AG04450 (cell line): ENCODE results near the gene NCLN. TPM values are rescaled to one million over a fixed set of nuclear protein-coding genes. Genes with fewer than 3 reads are reported as not detected.

ENCODE experiments used
- CTCF ChIA-PET: fragments of 300-600, 350-600 bp; formaldehyde crosslinking; extraction: SDS; loops from one replicate; lab custom pipeline; 2022; ENCODE audit warnings: antibody characterized with exemption, inconsistent platforms; lab: Charles Lee
- POLR2A ChIA-PET: fragments of 350-600 bp; formaldehyde crosslinking; extraction: SDS; loops from one replicate; lab custom pipeline; 2021; ENCODE audit warnings: antibody characterized with exemption, inconsistent platforms; lab: Yijun Ruan, JAX
- DNase-seq: peaks from one replicate; pipeline ENCODE4 v3.0.0-alpha.2; 2011; ENCODE audit warnings: low read depth, low spot score
- H3K27ac ChIP-seq: one replicate; pipeline ENCODE4 v1.5.1; 2012; ENCODE audit warnings: low read depth, low read length, control low read depth
- H3K27me3 ChIP-seq: one replicate; pipeline ENCODE4 v1.6.0; 2012; ENCODE audit warnings: low read length; ENCODE audit not compliant: control insufficient read depth, insufficient read depth
- H3K4me3 ChIP-seq: 2 replicates; pipeline ENCODE4 v1.5.1; 2011; ENCODE audit warnings: mild to moderate bottlenecking, low read depth, low read length, control low read depth
- H3K9me3 ChIP-seq: 2 replicates; pipeline ENCODE4 v1.5.1; 2012; ENCODE audit warnings: low read length; ENCODE audit not compliant: control insufficient read depth, insufficient read depth
- CTCF ChIP-seq: IDR thresholded peaks from 2 replicates; pipeline ENCODE4 v1.5.1; 2011; ENCODE audit warnings: low read depth, low read length, control low read depth, inconsistent platforms
- polyA plus RNA-seq: library from polyadenylated mRNA; depleted of rRNA; stranded (reverse); fragments of >200 nt; gene quantifications from 2 replicates; pipeline ENCODE4 v1.2.3, GENCODE V29; 2011

NCLN gene
- polyA plus RNA-seq, 1 experiment = 27.1 TPM

DNA sequence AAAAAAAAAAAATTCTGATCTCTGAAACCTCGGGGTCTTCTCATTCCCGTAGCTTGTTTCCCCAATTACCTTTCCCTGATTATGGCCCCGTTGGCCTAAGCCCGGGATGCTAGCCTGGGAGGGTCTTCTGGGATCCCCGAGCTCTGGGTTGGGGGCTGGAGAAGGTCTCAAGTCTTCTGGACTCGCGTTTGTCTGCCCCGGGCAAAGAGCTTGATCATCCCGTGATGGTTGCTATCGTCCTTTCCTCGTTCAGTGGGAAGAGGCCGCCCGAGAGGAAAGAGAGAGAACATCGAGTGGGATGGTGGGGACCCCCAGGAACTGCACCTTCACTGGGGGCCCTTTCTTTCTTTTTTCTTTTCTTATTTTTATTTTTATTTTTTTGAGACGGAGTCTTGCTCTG, 47.5 kb upstream of the NCLN start:
- no peaks in the 10 kb centered on the region for H3K27me3 ChIP-seq
- H3K9me3 ChIP-seq = peaks cover 5% of the 10 kb centered on the region; the same call in 1 of the 2 replicates
- DNase-seq = no peak
- H3K27ac ChIP-seq = no peak overlapping the region
- no peak for TF ChIP-seq CTCF
- ChIA-PET CTCF (interaction anchor here (1.0 to 1.4 kb wide), 2 partner anchors 9 to 30 kb away, joined by 4 to 6 read pairs; no protein-coding TSS in a partner anchor), POLR2A (no interaction called here)
- H3K4me3 ChIP-seq = no peak overlapping the region

- Histone ChIP-seq H3K27me3 (no peaks in the 10 kb centered on the region), H3K27ac (no peak overlapping the region), H3K4me3 (no peak overlapping the region), H3K9me3 (peaks cover 5% of the 10 kb centered on the region; the same call in 1 of the 2 replicates)
- no peak for TF ChIP-seq CTCF
- ChIA-PET CTCF (interaction anchor here (0.8 to 2.5 kb wide), 2 partner anchors 12 to 37 kb away, joined by 4 to 13 read pairs; no protein-coding TSS in a partner anchor), POLR2A (no interaction called here)
- no peak for DNase-seq
These were observed 45.1 kb upstream of the NCLN start for GRCh38 chr19:3140667-3141038.

GRCh38 chr19:3142292-3142670, 43.4 kb upstream of the NCLN start:
- Histone ChIP-seq H3K9me3 (peaks cover 5% of the 10 kb centered on the region; the same call in 1 of the 2 replicates), H3K27ac (peak overlapping the region; percentile 91), H3K4me3 (no peak overlapping the region), H3K27me3 (no peaks in the 10 kb centered on the region)
- DNase-seq = peak; percentile 42
- TF ChIP-seq CTCF = no peak
- CTCF ChIA-PET = interaction anchor here (0.6 to 2.7 kb wide), 6 partner anchors 13 to 192 kb away, joined by 3 to 13 read pairs (median 4); no protein-coding TSS in a partner anchor
- POLR2A ChIA-PET = interaction anchor here (1.0 kb wide), 1 partner anchor 10 kb away, joined by 29 read pairs; no protein-coding TSS in a partner anchor

DNA sequence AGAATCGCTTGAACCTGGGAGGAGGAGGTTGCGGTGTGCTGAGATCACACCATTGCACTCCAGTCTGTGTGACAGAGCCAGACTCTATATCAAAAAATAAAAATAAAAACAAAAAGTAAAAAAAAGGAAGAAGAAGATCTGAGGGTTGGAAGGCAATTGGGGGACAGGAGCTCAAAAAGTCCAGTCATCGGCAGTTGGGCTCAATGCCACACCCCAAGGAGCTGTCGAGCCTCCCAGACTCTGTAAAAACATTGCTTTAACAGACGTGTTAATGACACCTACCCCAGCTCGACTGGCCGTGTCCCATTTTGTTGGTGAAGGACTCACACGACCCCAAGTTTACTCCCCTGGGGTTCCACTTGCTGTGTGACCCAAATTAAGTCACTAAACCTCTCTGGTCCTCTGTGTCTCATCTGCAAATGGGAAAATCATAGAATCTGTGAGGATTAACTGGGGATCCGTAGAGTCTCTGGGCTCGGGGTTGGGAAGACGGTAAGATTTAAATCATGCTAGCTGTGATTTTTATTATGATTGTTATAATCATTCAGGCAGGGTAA, 42.9 kb upstream of the NCLN start:
- H3K27me3 ChIP-seq = no peaks in the 10 kb centered on the region
- ChIA-PET POLR2A (no interaction called here), CTCF (interaction anchor here (0.6 to 2.7 kb wide), 4 partner anchors 13 to 80 kb away, joined by 3 to 13 read pairs (median 5); no protein-coding TSS in a partner anchor)
- H3K4me3 ChIP-seq = no peak overlapping the region
- no peak overlapping the region for H3K27ac ChIP-seq
- H3K9me3 ChIP-seq = peaks cover 5% of the 10 kb centered on the region; the same call in 1 of the 2 replicates
- no peak for TF ChIP-seq CTCF
- DNase-seq = no peak
